Measurements from ENCODE around the gene YPEL4. TPM values are rescaled to one million over a fixed set of nuclear protein-coding genes. Genes with fewer than 3 reads are reported as not detected.

Gene YPEL4
- total RNA-seq, 1 experiment from 2014 or later = 0.32 TPM

GRCh38 chr11:57658023-57658361 is 8.3 kb upstream of the YPEL4 start:
- H3K4me2 ChIP-seq (ENCODE audit: low read length) = peak overlapping the region; percentile 96
- H3K4me1 ChIP-seq (ENCODE audit: control insufficient read depth in 1 of 2, insufficient read depth in 2 of 2, low read length in 2 of 2) = peaks cover 7 to 11% of the 10 kb centered on the region in 2 experiments; a peak in 3 of 4 replicates
- ChIA-PET POLR2A (no interaction called here), CTCF (interaction anchor here (2.7 kb wide), 1 partner anchor 14 kb away, joined by 11 read pairs; no protein-coding TSS in a partner anchor), RAD21 (ENCODE audit: low non-redundant PET in 1 of 2, low total read pairs in 2 of 2, uncharacterized antibody in 2 of 2, unreplicated experiment in 2 of 2) (no interaction called here)
- ATAC-seq (no peak), DNase-seq (ENCODE audit: low read depth, low spot score) (no peak)
- H3K9me3 ChIP-seq (ENCODE audit: control insufficient read depth in 1 of 2, insufficient read depth in 1 of 2, low read depth in 1 of 2, low read length in 2 of 2) = no peaks in the 10 kb centered on the region
- intact Hi-C loops (cut with micrococcal nuclease) = no loop called here
- H3K4me3 ChIP-seq (replicated peaks in 1 of 2; ENCODE audit: low read depth in 1 of 2, low read length in 2 of 2) = peak overlapping the region; percentile 83 to 97
- no peaks in the 10 kb centered on the region for H3K9me2 ChIP-seq (ENCODE audit: insufficient read depth)
- TSS peak; percentile 87 for BruUV-seq (replicated peaks)
- H3K79me2 ChIP-seq (ENCODE audit: insufficient read depth, low read length) = peaks cover 31% of the 10 kb centered on the region
- no peak overlapping the region for H2AFZ ChIP-seq (ENCODE audit: low read depth, low read length, poor library complexity, severe bottlenecking)
- no peaks in the 10 kb centered on the region for H3K27me3 ChIP-seq (ENCODE audit: insufficient read depth, low read length)
- no peak for TF ChIP-seq POLR2A (IDR thresholded peaks at IDR 0.05; ENCODE audit: borderline replicate concordance, extremely low read depth, insufficient read depth, insufficient read length)
- no peaks in the 10 kb centered on the region for H4K20me1 ChIP-seq (ENCODE audit: insufficient read depth)
- H3K27ac ChIP-seq (ENCODE audit: low read depth, low read length) = peak overlapping the region; percentile 3; the same call in 1 of the 2 replicates
- peaks cover 11 to 18% of the 10 kb centered on the region in 2 experiments; a peak in 3 of 4 replicates for H3K36me3 ChIP-seq (ENCODE audit: control insufficient read depth in 1 of 2, insufficient read depth in 2 of 2, low read length in 2 of 2)
- peak overlapping the region; percentile 82 for H3K9ac ChIP-seq (ENCODE audit: low read length)

GRCh38 chr11:57657194-57658022 is 7.7 kb upstream of the YPEL4 start, which contains the start of gene CLP1:
TSS of gene CLP1 (plus strand) at chr11:57657762. CDS start at chr11:57659477, 1,715 bp downstream.
- POLR2A ChIA-PET = no interaction called here
- Histone ChIP-seq H3K9me3 (ENCODE audit: control insufficient read depth in 1 of 2, insufficient read depth in 1 of 2, low read depth in 1 of 2, low read length in 2 of 2) (no peaks in the 10 kb centered on the region), H3K4me1 (ENCODE audit: control insufficient read depth in 1 of 2, insufficient read depth in 2 of 2, low read length in 2 of 2) (peaks cover 7 to 11% of the 10 kb centered on the region in 2 experiments; a peak in 3 of 4 replicates), H2AFZ (ENCODE audit: low read depth, low read length, poor library complexity, severe bottlenecking) (peak within 1 kb of the TSS; percentile 66), H3K4me3 (replicated peaks in 1 of 2; ENCODE audit: low read depth in 1 of 2, low read length in 2 of 2) (peak within 1 kb of the TSS; percentile 83 to 97), H3K4me2 (ENCODE audit: low read length) (peak within 1 kb of the TSS; percentile 96), H3K27ac (ENCODE audit: low read depth, low read length) (peak within 1 kb of the TSS; percentile 35; the same call in 1 of the 2 replicates), H3K79me2 (ENCODE audit: insufficient read depth, low read length) (peaks cover 31% of the 10 kb centered on the region), H3K9ac (ENCODE audit: low read length) (peak within 1 kb of the TSS; percentile 82), H4K20me1 (ENCODE audit: insufficient read depth) (no peaks in the 10 kb centered on the region), H3K9me2 (ENCODE audit: insufficient read depth) (no peaks in the 10 kb centered on the region), H3K27me3 (ENCODE audit: insufficient read depth, low read length) (no peaks in the 10 kb centered on the region), H3K36me3 (ENCODE audit: control insufficient read depth in 1 of 2, insufficient read depth in 2 of 2, low read length in 2 of 2) (peaks cover 11 to 18% of the 10 kb centered on the region in 2 experiments; a peak in 3 of 4 replicates)
- intact Hi-C loops (cut with micrococcal nuclease) = loop anchor here (1.0 kb wide), 1 partner anchor 10 kb away; no protein-coding TSS in a partner anchor
- ATAC-seq (peak; percentile 98), DNase-seq (ENCODE audit: low read depth, low spot score) (peak; percentile 98)
- RAD21 ChIA-PET (ENCODE audit: low non-redundant PET in 1 of 2, low total read pairs in 2 of 2, uncharacterized antibody in 2 of 2, unreplicated experiment in 2 of 2) = no interaction called here
- CTCF ChIA-PET = interaction anchor here (1.0 to 2.7 kb wide), 2 partner anchors 13 to 164 kb away, joined by 3 to 11 read pairs; no protein-coding TSS in a partner anchor
- BruUV-seq (replicated peaks) = no TSS peak
- TF ChIP-seq ZFX (IDR thresholded peaks at IDR 0.05) (no peak), POLR2AphosphoS5 (IDR thresholded peaks at IDR 0.05; ENCODE audit: low read depth, low read length) (peak; percentile 66), ZBTB33 (IDR thresholded peaks at IDR 0.05; ENCODE audit: extremely low read depth, insufficient replicate concordance, low read length) (peak; percentile 78), POLR2A (IDR thresholded peaks at IDR 0.05; ENCODE audit: borderline replicate concordance, extremely low read depth, insufficient read depth, insufficient read length) (no peak), EZH2 (IDR thresholded peaks at IDR 0.05) (no peak), ATF3 (IDR thresholded peaks at IDR 0.05) (no peak), YY1 (IDR thresholded peaks at IDR 0.05; ENCODE audit: extremely low read depth, insufficient replicate concordance, low read depth, low read length) (peak; percentile 37), SP1 (IDR thresholded peaks at IDR 0.05; ENCODE audit: low read depth) (peak; percentile 88), TCF7L2 (IDR thresholded peaks at IDR 0.05; ENCODE audit: borderline replicate concordance, extremely low read depth, insufficient read depth, insufficient read length) (peak; percentile 41), ELF1 (IDR thresholded peaks at IDR 0.05; ENCODE audit: borderline replicate concordance, low read depth) (peak; percentile 92), EZH2phosphoT487 (IDR thresholded peaks at IDR 0.05; ENCODE audit: borderline replicate concordance) (no peak), ZNF274 (IDR thresholded peaks at IDR 0.05; ENCODE audit: low read depth, low read length) (no peak), FOSL1 (IDR thresholded peaks at IDR 0.05; ENCODE audit: low read depth) (no peak)

Measured in HCT116 (cell line).